ENCODE data around the gene SCN11A.
"Not testable (repeated sequence)": the region's sequence is repeated elsewhere in the genome, so short reads cannot be mapped to it uniquely, and the experiment has no call there.

The SCN11A gene

DNA sequence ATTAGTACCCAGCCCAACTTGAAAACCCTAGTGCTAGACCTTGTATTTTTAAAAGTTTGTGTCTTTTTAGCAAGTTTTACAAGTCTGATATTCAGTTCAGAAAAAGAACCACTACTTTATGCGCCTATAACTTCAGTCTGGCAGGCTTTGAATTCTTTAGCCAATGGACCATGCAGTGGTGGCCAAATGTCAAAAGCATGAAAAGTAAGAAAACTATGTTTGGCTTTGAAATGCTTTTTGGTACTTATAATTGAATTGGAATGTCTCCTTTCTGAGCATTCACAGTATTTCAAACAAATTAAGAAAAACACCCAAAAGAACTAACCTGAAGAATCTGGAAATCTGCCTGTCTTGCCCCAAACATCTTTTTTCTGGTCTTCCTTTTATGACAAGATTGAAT, 12.9 kb upstream of the SCN11A start:
- DNase-seq, result no peak

DNA sequence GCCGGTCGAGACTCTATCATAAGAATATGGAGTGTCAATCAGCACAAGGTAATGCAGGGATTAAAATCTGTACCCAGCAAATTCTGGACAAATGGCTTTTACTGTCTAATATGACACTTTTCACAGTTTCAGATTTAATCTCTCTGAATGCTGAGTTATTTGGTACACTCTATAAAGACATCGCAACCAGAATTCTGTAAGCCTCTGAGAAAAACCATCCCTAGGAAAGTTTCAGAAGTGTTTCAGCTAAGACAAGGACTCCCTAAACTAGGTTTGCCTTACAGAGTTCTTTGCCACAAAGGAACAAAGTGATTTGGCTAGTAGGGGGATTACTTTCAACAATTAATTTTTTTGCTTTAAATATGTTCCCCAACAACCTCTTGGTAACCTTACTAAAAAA, 11.4 kb upstream of the SCN11A start:
- DNase-seq, result no peak

DNA sequence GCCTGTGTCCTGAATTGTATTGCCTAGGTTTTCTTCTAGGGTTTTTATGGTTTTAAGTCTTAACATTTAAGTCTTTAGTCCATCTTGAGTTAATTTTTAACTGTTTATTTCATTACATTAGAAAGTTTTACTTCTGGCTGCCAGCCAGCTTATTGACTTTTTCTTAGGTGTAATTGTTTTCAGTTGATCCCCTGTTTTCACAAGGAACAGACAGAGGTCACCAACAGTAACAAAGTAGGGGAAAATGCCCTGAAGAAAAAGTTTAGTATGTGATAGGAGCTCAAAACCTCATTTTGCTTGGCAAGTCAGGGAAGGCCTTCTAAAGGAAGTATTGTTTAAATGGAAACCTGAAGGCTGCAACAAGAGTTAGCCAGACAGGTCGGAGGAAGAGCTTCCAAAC, 10.4 kb upstream of the SCN11A start:
- DNase-seq, result no peak

DNA sequence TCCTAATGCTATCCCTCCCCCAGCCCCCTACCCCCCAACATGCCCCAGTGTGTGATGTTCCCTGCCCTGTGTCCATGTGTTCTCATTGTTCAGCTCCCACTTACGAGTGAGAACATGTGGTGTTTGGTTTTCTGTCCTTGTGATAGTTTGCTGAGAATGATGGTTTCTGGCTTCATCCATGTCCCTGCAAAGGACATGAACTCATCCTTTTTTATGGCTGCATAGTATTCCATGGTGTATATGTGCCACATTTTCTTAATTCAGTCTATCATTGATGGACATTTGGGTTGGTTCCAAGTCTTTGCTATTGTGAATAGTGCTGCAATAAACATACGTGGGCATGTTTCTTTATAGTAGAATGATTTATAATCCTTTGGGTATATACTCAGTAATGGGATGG, 9.5 kb upstream of the SCN11A start:
- DNase-seq, result not testable (repeated sequence)

DNA sequence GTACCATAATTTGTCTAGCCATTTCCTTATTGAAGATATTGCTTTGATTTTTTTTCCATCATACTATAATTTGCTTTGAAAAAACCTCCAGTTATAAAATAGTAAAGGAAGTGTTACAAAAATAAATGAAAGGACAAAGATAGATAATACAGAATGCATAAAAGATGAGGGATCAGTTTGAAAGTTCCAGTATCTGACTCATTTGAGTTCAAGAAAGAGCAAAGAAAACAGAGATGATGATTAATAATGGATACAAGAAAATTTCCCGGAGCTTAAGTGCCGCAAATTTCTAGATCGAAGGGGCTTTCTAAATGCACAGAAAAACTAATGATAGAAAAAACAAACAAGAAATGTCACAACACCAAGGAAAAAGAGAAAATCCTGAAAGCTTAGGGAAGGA, 4.4 kb upstream of the SCN11A start:
- DNase-seq, result no peak

DNA sequence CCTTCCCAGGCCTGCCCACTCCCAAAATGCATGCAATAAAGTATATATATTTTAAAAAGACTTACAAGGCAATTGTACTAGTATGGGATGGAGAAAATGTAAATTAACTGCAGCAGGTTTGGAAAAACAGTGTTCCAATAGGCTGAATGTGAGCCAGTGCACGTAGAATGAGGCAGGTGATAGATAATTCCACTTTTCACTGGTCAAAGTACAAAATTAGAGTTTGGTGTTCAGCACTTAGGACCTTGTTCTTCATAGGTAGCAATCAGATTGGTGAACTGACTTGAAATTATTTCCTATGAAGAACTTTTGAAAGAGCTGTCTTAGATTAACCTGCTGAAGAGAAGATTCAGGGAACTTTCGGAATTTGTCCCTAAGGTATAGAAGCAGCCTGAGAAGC, 2.0 kb upstream of the SCN11A start:
- DNase-seq, result no peak

DNA sequence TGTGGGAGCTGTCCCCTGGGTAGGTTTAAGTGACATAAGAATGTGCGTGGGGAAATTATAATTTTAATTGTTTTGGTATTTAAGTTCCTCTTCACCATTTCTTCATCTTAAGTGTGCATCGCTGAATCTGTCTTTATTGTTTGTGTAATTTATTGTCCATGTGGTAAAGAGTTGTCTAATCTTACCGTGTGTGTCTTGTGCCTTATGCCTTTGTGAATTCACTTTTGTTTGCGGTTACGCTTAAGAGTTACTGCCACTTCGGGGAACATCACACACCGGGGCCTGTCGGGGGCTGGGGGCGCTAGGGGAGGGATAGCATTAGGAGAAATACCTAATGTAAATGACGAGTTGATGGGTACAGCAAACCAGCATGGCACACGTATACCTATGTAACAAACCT, 839 bp upstream of the SCN11A start:
- no peak for DNase-seq

DNA sequence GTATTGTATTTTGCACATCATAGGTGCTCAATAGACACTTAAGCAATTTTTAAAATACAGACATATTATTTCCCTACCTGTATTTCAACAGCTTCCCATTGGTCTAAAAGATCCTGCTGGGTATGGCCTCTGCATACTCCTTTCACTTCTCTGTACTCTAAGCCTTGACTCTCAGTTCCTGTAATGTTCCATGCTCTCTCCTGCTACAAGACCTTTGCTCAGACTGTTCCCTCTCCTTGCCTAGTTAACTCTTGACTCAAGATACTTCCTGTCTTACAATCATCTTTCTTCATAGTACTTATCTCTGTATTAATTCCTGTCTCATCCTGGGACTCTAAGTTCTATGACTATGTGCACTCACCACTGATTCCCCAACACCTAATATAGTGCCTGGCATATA, 1.7 kb downstream of the SCN11A start:
- no peak for DNase-seq

DNA sequence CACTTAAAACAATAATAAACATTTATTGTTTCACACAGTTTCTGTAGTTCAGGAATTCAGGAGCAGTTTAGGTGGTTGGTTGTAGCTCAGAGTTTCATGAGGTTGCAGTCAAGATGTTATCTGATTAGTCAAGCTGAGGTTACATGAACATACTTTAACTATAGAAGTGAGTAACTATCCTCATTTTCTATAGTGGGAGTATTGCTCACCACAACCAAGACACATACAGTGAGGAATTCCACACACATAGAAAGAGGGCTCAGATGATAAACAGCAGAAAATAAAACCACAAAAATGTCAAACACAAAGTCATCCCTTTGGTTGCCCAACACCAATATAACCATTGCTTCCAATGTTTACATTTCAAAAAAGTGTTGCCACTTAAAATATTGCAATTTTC, 13.6 kb downstream of the SCN11A start:
- DNase-seq, result no peak

DNA sequence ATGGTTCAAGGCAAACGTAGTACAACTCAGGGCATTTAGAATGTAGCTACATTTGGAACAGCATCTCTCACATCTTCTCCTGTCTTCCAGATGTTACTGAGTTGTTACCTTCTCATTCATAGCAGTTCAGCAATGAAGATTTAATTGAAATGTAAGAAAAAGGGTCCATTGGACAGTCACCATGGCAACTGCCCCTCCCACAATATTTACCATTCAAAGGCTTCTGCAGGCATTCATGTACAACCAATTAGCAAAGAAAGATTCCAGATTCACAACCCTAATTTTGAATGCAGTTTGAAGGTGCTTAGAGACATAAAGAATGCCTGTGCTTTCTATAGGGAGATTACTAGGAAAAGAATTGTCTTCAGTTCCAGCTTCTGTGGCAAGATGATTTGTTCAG, 22.2 kb downstream of the SCN11A start:
- DNase-seq, result no peak

DNA sequence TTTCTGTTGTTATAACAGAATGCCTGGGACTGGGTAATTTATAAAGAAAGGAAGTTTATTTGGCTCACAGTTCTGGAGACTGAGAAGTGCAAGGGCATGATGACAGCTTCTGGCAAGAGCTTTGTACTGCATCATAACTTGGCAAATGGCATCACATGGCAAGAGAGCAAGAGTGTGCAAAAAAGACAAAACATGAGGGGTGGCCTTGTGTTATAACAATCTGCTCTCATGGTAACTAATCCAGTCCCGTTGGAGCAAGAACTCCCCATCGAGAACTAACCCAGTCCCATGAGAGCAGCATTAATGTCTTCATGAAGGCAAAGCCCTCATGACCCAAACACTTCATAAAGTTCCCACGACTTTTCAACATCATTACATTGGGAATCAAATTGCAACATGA, 23.2 kb downstream of the SCN11A start:
- no peak for DNase-seq

DNA sequence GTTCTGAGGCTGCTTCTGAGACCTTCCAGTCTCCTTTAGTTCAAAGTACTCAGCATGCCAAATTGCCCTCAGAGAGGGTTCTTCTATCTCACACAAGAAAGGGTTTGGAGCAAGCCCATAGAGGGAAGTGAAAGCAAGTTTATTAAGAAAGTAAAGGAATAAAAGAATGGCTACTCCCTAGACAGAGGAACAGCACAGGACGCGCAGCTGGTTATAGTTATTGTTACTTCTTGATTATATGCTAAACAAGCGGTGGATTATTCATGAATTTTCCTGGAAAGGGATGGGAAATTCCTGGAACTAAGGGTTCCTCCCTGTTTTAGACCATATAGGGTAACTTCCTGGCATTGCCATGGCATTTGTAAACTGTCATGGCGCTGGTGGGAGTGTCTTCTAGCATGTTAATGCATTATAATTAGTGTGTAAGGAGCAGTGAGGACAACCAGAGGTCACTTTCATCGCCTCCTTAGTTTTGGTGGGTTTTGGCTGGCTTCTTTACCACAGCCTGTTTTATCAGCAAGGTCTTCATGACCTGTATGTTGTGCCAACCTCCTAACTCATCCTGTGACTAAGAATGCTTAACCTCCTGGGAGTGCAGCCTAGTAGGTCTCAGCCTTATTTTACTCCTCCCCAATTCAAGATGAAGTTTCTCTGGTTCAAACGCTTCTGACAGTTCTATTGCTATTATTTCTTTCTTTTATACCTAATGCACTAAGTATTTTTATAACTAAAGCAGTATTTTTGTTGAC, 26.3 kb downstream of the SCN11A start:
- no peak for DNase-seq

DNA sequence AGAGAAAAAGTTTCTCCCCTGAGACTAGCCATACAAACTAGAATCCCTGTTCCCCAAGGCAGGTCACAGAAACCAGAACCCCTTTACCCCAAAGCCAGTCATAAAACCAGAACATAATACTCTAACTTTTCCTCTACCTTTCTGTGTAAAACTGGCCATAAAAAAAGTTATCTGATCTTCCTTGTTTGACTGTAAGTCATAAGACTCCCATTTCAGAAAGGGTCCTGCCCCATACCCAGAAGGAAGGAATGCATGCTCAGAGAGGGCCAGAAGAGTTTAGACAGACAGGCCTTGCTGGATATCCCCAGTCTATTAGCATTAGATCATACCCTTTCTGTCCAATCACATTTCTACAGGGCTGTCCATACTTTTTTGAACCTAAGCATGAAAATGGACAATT, 27.2 kb downstream of the SCN11A start:
- DNase-seq, result no peak

DNA sequence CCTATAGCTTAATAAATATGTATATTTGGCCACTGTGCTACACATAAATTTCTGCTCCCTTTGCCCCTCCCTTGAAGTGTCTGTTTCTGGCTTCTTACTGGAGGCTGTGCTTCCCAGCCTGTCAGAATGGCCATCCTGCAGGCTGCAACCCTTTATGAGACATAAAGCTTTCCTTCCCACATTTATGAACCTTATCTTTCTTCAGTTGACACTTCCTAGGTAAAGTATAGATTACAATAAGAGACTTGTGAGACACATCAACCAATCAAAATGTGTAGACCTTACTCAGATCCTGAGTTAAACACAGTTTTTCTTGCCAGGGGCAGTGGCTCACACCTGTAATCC, 29.5 kb downstream of the SCN11A start:
- DNase-seq, result no peak

DNA sequence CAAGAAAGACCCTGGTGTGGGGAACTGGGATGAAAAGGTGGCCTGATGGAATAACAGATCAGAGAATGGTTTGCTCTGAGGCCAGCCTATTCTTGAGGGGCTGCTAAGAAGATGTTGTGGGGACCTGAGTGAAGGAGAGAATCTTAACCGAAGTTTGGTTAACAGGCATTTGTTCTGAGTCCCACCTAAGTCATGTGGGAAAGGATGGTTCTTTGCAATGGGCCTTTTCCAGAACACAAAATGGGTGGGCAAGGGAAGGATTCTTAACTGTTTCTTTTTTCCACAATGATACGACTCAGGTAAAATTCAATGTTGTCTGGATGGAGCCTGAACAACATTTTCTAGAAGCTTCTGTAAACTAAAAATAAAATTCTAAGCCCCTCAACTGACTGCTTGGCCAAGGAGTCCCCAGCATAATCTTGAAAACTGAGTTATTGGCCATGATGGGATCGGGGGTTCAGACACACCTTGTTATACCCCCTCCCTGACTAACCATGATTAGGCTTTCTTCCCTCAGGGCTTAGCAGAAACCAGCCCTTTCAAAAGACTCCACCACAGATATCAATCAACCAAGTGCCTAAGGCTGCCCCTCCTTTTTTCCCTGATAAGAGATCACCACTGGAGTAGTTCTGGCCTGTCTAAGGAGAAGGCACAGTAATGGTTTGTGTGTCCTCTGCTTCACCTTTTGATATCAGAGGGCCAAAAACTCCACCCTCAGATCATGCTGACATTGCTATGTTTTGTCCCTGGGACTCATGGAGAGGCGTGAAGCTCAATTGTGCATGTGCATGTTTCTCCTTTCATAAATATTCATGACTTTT, 30.1 kb downstream of the SCN11A start:
- no peak for DNase-seq

DNA sequence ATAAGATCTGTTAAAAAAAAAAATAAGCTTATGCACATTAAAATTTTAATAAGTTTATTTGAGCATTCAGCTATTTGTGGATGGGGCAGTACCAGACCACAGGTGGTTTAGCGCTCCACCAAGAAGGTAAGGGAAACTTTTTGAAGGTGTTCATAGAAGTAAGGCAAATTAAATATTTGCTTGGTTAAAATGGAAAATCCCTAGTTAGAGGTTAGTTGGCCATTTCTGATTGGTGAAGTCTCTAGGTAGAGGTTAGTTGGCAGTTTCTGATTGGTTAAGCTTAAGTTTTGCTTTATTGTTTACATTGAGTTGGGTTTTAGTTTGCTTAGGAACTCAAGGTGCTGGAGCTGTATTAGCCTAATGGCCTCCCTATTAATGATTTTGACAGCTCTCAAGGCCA, 30.7 kb downstream of the SCN11A start:
- no peak for DNase-seq

DNA sequence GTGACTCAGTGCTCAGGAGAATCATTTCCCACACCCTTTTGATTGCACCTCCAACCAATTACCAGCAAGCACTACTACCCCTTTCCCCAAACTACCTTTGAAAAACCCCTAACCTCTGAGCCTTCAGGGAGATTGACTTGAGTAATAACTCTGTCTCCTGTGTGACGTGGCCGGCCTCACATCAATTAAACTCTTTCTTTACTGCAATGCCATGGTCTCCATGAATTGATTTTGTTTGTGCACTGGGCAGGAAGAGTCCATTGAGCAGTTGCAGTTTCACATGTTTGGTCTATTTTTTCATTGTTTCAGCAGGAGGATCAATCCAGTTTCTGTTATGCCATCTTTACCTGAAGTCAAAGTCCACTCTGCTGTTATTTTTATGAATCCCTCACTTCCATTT, 32.4 kb downstream of the SCN11A start:
- DNase-seq, result no peak

DNA sequence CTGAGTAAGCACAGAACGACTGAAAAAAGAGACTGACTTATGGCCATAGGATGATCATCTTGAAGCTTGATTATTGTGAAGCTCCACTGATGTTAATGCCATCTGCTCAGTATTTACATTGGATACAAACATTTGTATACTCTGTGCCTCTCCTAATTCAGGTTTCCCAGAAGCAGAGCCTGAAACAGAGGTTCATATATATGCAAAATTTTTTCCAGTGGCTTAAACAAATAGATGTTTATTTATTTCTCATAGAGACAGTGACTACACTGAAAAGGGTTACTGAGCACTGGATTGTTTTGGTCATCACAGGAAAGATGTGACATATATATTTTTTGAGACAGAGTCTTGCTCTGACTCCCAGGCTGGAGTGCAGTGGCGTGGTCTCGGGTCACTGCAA, 36.3 kb downstream of the SCN11A start:
- no peak for DNase-seq

DNA sequence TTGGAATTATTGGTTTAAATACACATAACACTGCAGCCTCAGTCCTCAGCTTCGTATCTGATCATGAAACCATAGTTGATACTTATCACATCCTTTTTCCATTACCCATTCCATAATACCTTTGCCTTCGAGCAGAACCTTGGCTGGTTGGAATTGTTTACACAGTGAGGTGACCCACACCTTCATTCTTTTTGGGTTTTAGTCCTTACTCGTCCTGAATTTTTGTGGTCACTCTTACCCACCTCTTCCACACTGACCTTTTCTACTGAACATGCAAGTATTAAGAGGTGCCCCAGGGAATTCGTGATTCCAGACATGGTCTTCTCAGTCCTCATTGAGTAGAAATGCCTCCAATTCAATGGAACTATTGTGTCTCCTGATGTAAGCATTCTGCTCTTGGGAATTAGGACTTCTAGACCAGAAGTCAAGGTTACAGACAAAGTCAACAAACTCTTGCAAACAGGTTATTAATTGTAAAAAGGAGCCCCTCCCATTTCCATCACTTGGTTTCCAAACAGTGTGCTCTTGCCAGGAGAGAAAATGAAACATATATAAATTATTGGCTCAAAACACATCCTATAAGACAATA, 37.7 kb downstream of the SCN11A start:
- DNase-seq, result no peak

DNA sequence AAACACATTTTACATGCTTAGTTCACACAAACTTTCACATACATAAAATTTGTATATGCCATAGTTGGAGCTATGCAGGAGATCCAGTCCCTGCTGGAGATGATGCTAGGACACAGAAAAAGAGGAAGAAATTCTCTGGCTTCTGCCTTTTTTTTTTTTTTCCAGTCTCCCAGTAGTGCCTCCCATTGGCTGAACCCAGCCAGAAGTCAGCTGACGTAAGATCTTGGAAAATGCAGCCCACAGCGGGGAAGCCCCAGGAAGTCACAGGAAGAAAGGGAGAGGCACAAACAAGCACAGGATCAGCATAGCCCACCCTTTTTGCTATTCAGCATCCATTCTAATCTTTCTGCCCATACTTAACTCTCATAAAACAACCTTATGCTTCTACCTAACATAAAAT, 38.5 kb downstream of the SCN11A start:
- DNase-seq, result no peak

DNA sequence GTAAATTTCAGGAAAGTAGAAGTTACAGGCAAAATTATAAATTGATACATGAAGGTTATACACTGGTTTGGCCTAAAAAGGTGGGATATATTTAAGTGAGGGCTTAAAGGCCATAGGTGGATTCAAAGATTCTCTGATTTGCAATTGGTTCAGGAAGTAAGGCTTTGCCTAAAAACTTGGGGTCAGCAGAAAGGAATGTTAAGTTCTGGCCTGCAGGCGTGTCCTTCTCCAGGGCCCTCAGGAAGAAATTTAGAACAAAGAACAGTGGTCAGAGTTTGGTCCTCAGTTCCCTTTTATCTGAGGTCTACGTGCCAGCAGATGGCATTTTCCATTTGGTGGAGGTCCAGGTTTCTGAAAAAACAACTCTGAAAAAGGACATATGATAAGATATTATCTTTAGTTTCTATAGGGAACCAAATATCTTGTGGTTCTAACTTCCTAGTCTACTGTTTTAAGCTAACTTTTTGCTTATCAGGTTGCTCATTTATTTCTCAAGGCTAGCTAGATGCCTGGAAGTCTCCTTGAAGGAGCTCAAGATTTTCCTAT, 40.5 kb downstream of the SCN11A start:
- DNase-seq, result no peak

DNA sequence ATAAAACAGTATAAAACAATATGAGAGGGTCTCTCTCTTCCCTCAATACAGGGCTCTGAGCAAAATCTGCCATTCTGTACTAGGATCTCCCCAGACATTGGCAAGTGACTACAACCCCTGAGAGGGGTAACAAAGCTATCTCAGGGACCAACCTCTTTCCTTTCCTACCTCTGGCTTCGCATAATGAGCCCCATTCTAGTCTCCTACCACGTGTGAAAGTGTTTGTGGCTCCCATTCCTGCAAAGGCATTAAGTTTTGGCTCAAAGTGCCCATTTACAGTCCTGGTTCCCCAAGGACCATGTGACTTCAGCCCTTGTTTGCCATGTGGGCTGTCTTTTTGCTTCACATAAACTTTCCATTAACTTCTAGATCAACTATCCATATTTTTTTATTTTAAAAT, 46.4 kb downstream of the SCN11A start:
- DNase-seq, result no peak

All from activated CD8-positive, alpha-beta memory T cell treated with anti-CD3 and anti-CD28 coated beads, Interleukin-2, amount 50 U/mL, for 48 hours (primary cell).